Loucy (cell line): ENCODE data around the gene IMPG1.

ENCODE experiments used
- CTCF ChIP-seq: fragments of 200-600 bp; sonication (generic); conservative IDR thresholded peaks from 2 replicates; pipeline ENCODE4 v1.5.1; 2014; ENCODE audit warnings: mild to moderate bottlenecking, antibody characterized with exemption, low read length
- EZH2phosphoT487 ChIP-seq: fragments of 200-600 bp; IDR thresholded peaks from 2 replicates; pipeline ENCODE4 v1.6.1; 2018; ENCODE audit warnings: antibody characterized with exemption, mild to moderate bottlenecking, moderate library complexity, borderline replicate concordance

GRCh38 chr6:75934643-75935472 is 137.6 kb downstream of the IMPG1 start:
- TF ChIP-seq CTCF (peak; percentile 85), EZH2phosphoT487 (no peak)
